HFF-Myc (cell line): ENCODE data around the gene GALNT16.
A peak's percentile ranks its signal among the peaks of the same experiment; 100 is the strongest.

Source experiments
- DNase-seq: peaks from one replicate; pipeline ENCODE4 v3.0.0-alpha.2; 2011; ENCODE audit warnings: low read depth; ENCODE audit errors: extremely low read depth
- H3K4me3 ChIP-seq: replicated peaks from 2 replicates; pipeline ENCODE4 v1.5.1; 2011; ENCODE audit warnings: low read depth, mild to moderate bottlenecking, control low read depth, low read length
- TF ChIP-seq, protein P1 (sequence below): IDR thresholded peaks from 2 replicates; pipeline ENCODE4 v1.5.1; 2012; ENCODE audit warnings: mild to moderate bottlenecking, low read depth, low read length, control low read depth; ENCODE audit errors: missing control alignments

Gene GALNT16

GRCh38 chr14:69252851-69253250 is 7.1 kb upstream of the GALNT16 start:
- DNase-seq = no peak
- H3K4me3 ChIP-seq = no peak overlapping the region
- TF ChIP-seq, protein P1, sequence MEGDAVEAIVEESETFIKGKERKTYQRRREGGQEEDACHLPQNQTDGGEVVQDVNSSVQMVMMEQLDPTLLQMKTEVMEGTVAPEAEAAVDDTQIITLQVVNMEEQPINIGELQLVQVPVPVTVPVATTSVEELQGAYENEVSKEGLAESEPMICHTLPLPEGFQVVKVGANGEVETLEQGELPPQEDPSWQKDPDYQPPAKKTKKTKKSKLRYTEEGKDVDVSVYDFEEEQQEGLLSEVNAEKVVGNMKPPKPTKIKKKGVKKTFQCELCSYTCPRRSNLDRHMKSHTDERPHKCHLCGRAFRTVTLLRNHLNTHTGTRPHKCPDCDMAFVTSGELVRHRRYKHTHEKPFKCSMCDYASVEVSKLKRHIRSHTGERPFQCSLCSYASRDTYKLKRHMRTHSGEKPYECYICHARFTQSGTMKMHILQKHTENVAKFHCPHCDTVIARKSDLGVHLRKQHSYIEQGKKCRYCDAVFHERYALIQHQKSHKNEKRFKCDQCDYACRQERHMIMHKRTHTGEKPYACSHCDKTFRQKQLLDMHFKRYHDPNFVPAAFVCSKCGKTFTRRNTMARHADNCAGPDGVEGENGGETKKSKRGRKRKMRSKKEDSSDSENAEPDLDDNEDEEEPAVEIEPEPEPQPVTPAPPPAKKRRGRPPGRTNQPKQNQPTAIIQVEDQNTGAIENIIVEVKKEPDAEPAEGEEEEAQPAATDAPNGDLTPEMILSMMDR = no peak

DNA sequence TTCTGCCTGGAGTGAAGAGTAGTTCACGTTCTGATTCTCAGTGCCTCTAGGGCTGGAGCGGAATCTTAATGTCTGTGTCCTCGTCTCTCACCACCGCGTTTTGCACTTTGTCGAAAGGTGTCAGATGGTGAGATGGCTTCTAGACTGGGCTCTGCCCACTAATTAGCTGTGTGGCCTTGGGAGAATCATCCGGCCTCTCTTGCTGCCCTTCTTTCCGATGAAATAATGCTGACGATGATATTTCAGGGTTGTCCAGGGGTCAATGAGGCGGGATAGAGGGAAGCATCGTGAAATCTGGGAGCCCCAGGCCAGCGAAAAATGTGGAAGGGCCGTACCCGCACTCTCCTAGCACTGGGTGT is 811 bp upstream of the GALNT16 start:
- DNase-seq = no peak
- TF ChIP-seq, protein P1 = no peak
- peak overlapping the region; percentile 43 for H3K4me3 ChIP-seq

- TF ChIP-seq, protein P1 = no peak
- no peak for DNase-seq
These were observed 367 bp downstream of the GALNT16 start for GRCh38 chr14:69260190-69260860.

GRCh38 chr14:69260861-69261564 is 1.1 kb downstream of the GALNT16 start:
- no peak for DNase-seq
- TF ChIP-seq, protein P1 = peak; percentile 37
- peak overlapping the region; percentile 43 for H3K4me3 ChIP-seq

More at GRCh38 chr14:69260190-69260860, 367 bp downstream of the GALNT16 start:
- peak overlapping the region; percentile 43 for H3K4me3 ChIP-seq

DNA sequence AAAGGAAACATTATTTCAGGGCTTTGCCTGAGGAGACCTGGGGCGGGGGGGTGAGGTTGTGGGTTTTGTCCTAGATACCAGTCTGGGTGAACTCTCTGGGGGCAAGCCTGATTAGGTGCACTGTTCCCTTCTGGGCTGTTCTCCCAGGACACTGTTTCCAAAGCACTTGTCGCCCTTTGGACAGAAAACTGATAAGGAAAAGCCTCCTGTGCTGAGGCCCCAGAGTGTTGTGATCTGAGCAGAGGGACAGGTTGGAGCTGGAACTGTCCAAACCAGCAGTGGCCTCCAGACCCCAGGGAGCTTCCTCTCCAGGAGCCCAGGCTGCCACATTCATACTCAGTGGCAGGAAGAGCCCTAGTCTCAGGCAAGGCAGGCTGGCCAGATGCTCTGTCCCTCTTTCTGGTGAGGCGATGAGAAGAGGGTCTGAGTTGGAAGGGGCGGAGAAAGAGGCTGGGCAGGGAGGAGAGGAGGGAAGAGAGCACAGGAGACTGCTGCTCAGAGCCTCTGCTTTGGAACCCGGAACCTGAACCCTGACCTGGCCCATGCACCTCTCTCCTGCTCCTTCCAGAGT is 1.9 kb downstream of the GALNT16 start:
- no peak overlapping the region for H3K4me3 ChIP-seq
- DNase-seq = no peak
- TF ChIP-seq, protein P1 = no peak

DNA sequence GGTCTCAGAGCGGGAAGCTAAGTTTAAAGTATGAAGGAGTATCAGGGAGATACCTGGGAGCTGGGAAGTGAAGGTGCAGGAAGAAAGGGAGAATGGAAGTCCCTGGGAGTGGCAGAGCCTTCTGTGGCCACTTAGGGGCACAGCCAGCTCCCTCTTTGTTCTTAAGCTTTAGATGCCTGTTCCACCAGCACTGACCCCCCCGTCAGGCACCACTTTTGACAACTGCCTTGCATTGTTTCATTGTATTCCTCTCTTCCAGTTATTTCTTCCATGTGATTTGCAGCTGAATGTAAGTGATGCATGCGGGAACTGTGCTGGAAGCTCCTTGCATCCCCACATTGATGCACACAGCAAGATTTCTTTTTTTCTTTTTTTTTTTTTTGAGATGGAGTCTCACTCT is 2.6 kb downstream of the GALNT16 start:
- TF ChIP-seq, protein P1 = no peak
- no peak for DNase-seq
- no peak overlapping the region for H3K4me3 ChIP-seq
